Effector memory CD4-positive, alpha-beta T cell (primary cell): ENCODE measurements around the gene MMP25.

Experiments used
- DNase-seq, 3 donors: peaks; one replicate each; pipeline ENCODE4 v3.0.0-alpha.2; 2020
- H3K27ac ChIP-seq: 2 replicates; pipeline ENCODE4 v1.7.0; 2013; ENCODE audit warnings: mild to moderate bottlenecking, low read length, moderate library complexity; ENCODE audit not compliant: insufficient read depth, poor library complexity, severe bottlenecking
- H3K27me3 ChIP-seq: replicated peaks from 2 replicates; pipeline ENCODE4 v1.7.0; 2013; ENCODE audit warnings: mild to moderate bottlenecking, low read length; ENCODE audit not compliant: insufficient read depth, control insufficient read depth, poor library complexity, severe bottlenecking
- H3K36me3 ChIP-seq: 2 replicates; pipeline ENCODE4 v1.7.0; 2013; ENCODE audit warnings: mild to moderate bottlenecking, low read length, moderate library complexity; ENCODE audit not compliant: control insufficient read depth, insufficient read depth
- H3K4me1 ChIP-seq: 2 replicates; pipeline ENCODE4 v1.7.0; 2013; ENCODE audit warnings: low read length, mild to moderate bottlenecking; ENCODE audit not compliant: control insufficient read depth, insufficient read depth, poor library complexity, severe bottlenecking
- H3K4me3 ChIP-seq: 2 replicates; pipeline ENCODE4 v1.7.0; 2013; ENCODE audit warnings: low read length, low read depth, mild to moderate bottlenecking; ENCODE audit not compliant: insufficient read depth, poor library complexity, severe bottlenecking
- H3K9me3 ChIP-seq: 2 replicates; pipeline ENCODE4 v1.7.0; 2013; ENCODE audit warnings: mild to moderate bottlenecking, low read length, moderate library complexity; ENCODE audit not compliant: control insufficient read depth

The MMP25 gene

DNA sequence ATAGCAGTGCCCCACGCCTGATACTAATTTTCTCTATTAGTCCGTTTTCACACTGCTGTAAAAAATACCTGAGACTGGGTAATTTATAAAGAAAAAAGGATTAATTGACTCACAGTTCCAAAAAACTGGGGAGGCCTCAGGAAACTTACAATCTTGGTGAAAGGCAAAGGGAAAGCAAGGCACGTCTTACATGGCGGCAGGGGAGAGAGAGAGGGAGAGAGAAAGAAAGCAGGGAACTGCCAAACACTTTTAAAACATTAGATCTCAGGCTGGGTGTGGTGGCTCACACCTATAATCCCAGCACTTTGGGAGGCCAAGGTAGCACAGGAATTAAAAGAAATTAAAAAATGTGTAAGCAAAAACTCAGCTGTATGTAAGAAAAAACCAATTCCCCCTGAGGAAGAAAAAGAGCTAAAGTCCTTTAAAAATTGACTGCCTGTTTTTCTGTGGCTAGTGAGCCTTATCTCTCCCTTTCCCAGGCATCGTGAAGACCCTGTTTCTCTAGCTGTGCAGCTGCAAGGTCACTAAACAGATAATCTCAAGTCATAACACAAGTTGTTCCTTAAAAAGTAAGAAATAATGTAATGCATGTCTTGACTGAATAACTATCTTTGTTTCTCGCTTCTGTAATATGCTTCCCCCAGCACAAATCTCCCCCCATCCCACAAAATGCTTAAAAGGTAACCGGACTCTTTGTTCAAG is 38.8 kb downstream of the MMP25 start:
- no peak overlapping the region for H3K4me3 ChIP-seq
- no peaks in the 10 kb centered on the region for H3K9me3 ChIP-seq
- DNase-seq = no peak
- H3K27me3 ChIP-seq = no peaks in the 10 kb centered on the region
- peaks cover 21% of the 10 kb centered on the region for H3K4me1 ChIP-seq
- H3K27ac ChIP-seq = no peak overlapping the region
- no peaks in the 10 kb centered on the region for H3K36me3 ChIP-seq

DNA sequence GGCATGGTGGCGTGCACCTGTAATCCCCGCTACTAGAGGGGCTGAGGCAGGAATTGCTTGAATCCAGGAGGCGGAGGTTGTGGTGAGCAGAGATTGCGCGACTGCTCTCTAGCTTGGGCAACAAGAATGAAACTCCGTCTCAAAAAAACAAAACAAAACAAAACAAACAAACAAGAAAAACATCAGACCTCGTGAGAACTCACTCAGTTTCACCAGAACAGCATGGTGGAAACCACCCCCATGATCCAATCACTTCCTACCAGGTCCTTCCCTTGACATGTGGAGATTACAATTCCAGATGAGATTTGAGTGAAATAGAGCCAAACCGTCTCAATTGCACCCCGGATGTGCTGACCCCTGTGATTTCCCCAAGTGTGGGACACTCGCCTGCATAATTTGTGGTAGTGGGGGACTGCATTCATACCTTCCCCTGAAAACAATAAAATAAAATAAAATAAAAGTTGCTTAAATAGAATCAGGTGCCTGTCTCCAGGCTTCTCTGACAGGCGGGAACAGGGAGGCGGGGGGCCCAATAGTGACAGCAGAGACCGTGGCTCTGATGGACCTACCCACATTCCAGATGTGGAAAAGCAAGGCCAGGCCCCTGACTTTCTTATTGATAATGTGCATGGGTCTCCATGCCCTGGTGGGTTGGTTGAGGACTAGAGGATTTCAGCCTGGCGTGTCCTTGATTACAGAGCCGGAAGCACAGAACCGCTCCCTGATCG is 39.7 kb downstream of the MMP25 start:
- no peak for DNase-seq
- Histone ChIP-seq H3K4me3 (peak overlapping the region; percentile 7), H3K4me1 (peaks cover 26% of the 10 kb centered on the region), H3K9me3 (no peaks in the 10 kb centered on the region), H3K27me3 (no peaks in the 10 kb centered on the region), H3K27ac (peak overlapping the region; percentile 22), H3K36me3 (no peaks in the 10 kb centered on the region)

- peak overlapping the region; percentile 0 for H3K27ac ChIP-seq
Observed at GRCh38 chr16:3086596-3087242, 40.4 kb downstream of the MMP25 start.

GRCh38 chr16:3087243-3088235 is 41.2 kb downstream of the MMP25 start:
- no peaks in the 10 kb centered on the region for H3K27me3 ChIP-seq
- no peak for DNase-seq
- H3K4me1 ChIP-seq = peaks cover 30% of the 10 kb centered on the region
- H3K36me3 ChIP-seq = no peaks in the 10 kb centered on the region
- no peaks in the 10 kb centered on the region for H3K9me3 ChIP-seq
- H3K4me3 ChIP-seq = peak overlapping the region; percentile 7
- peak overlapping the region; percentile 0 for H3K27ac ChIP-seq

More at GRCh38 chr16:3086596-3087242, 40.4 kb downstream of the MMP25 start:
- DNase-seq = no peak
- peak overlapping the region; percentile 7 for H3K4me3 ChIP-seq
- no peaks in the 10 kb centered on the region for H3K27me3 ChIP-seq
- H3K9me3 ChIP-seq = no peaks in the 10 kb centered on the region
- H3K4me1 ChIP-seq = peaks cover 30% of the 10 kb centered on the region
- no peaks in the 10 kb centered on the region for H3K36me3 ChIP-seq

DNA sequence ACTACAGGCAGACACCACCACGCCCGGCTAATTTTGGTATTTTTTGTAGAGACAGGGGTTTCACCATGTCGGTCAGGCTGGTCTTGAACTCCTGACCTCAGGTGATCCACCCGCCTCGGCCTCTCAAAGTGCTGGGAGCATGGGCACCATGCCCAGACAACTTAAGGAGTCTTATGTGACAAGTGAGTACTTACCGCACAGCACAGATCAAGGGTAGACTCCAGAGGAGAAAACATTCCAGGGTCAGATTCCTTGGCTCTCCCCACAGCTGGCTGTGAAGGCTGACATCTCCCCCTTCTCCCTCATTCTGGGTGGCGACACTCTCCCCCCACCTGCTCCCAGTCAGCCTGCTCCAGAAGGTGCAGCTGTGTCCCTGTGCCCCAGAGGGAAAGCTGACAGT is 42.1 kb downstream of the MMP25 start:
- H3K9me3 ChIP-seq = no peaks in the 10 kb centered on the region
- no peak overlapping the region for H3K27ac ChIP-seq
- no peak overlapping the region for H3K4me3 ChIP-seq
- H3K36me3 ChIP-seq = no peaks in the 10 kb centered on the region
- H3K27me3 ChIP-seq = no peaks in the 10 kb centered on the region
- peaks cover 27% of the 10 kb centered on the region for H3K4me1 ChIP-seq
- no peak for DNase-seq

DNA sequence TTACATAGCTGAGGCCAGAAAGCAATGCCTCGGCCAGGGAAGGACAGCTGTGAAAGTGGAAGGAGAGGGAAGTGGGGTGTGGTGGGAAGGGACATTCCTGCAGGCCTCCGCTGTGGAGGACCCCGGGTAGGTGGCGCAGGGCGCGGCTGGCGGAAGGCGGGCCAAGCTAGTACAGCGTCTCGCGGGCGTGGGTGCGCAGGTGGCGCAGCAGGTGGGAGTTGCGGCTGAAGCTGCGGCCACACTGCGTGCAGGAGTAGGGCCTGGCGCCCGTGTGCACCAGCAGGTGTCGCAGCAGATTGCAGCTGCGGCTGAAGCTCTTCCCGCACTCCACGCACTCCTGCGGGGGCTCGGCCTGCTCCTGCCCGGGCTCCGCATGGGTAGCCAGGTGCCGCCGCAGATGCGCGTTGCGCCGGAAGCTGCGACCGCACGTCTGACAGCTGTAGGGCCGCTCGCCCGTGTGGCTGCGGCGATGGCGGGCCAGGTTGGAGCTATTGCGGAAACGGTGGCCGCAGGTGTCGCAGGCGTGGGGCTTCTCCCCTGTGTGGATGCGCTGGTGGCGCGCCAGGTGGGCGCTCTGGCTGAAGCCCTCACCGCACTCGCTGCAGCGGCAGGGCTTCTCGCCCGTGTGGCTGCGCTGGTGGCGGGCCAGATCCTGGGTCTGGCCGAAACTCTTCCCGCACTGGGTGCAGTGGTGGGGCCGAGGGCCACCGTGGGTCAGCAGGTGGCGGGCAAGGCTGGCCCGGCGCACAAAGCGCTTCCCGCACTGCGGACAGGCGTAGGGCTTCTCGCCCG is 42.8 kb downstream of the MMP25 start:
- no peak overlapping the region for H3K4me3 ChIP-seq
- H3K4me1 ChIP-seq = peaks cover 27% of the 10 kb centered on the region
- DNase-seq = no peak
- H3K36me3 ChIP-seq = no peaks in the 10 kb centered on the region
- no peaks in the 10 kb centered on the region for H3K27me3 ChIP-seq
- H3K27ac ChIP-seq = no peak overlapping the region
- no peaks in the 10 kb centered on the region for H3K9me3 ChIP-seq

- no peak overlapping the region for H3K4me3 ChIP-seq
- H3K4me1 ChIP-seq = peaks cover 32% of the 10 kb centered on the region
- H3K27me3 ChIP-seq = no peaks in the 10 kb centered on the region
- no peak for DNase-seq
- no peaks in the 10 kb centered on the region for H3K9me3 ChIP-seq
- no peaks in the 10 kb centered on the region for H3K36me3 ChIP-seq
- no peak overlapping the region for H3K27ac ChIP-seq
Observed at GRCh38 chr16:3089717-3090592, 43.6 kb downstream of the MMP25 start.

GRCh38 chr16:3091551-3091950 is 45.2 kb downstream of the MMP25 start:
- Histone ChIP-seq H3K27ac (no peak overlapping the region), H3K27me3 (no peaks in the 10 kb centered on the region), H3K4me3 (no peak overlapping the region), H3K4me1 (peaks cover 41% of the 10 kb centered on the region), H3K36me3 (no peaks in the 10 kb centered on the region), H3K9me3 (no peaks in the 10 kb centered on the region)
- DNase-seq = no peak
